Natural killer cell (primary cell): ENCODE results near the gene ETFRF1. TPM values are rescaled to one million over a fixed set of nuclear protein-coding genes. Genes with fewer than 3 reads are reported as not detected.

ENCODE experiments used
- ATAC-seq, 3 donors: fragments of 150-1000 bp in 2 of 3; fragments of 200-7000 bp in 1 of 3; cut with Tn5 transposase; 1 replicate in 1 of 3; 2 replicates in 2 of 3; pipeline ENCODE4 v1.10.0; 2021; ENCODE audit warnings: mild to moderate bottlenecking in 2 of 3, moderate library complexity in 2 of 3
- DNase-seq, 2 donors: peaks; one replicate each; pipeline versions ENCODE4 v3.0.0 to v3.0.0-alpha.2; 2013 to 2021; ENCODE audit warnings: mixed read lengths in 1 of 2
- H3K27ac ChIP-seq: one replicate; pipeline ENCODE4 v1.5.1; 2013; ENCODE audit warnings: mild to moderate bottlenecking, low read length
- H3K27me3 ChIP-seq: one replicate; pipeline ENCODE4 v1.6.1; 2013; ENCODE audit warnings: low read length; ENCODE audit not compliant: control insufficient read depth, insufficient read depth
- H3K36me3 ChIP-seq: one replicate; pipeline ENCODE4 v1.6.1; 2013; ENCODE audit warnings: low read length; ENCODE audit not compliant: control insufficient read depth, insufficient read depth
- H3K4me1 ChIP-seq: one replicate; pipeline ENCODE4 v1.6.1; 2013; ENCODE audit warnings: low read length; ENCODE audit not compliant: control insufficient read depth, insufficient read depth
- H3K4me3 ChIP-seq: one replicate; pipeline ENCODE4 v1.5.1; 2013; ENCODE audit warnings: low read length
- H3K9me3 ChIP-seq: one replicate; pipeline ENCODE4 v1.6.1; 2013; ENCODE audit warnings: low read length; ENCODE audit not compliant: control insufficient read depth, insufficient read depth
- H3K27ac Mint-ChIP-seq, 2 donors: one replicate each; pipeline ENCODE4 v1.8.0; 2022; ENCODE audit warnings: mild to moderate bottlenecking in 2 of 2, mixed read lengths in 2 of 2, moderate library complexity in 1 of 2
- H3K27me3 Mint-ChIP-seq, 2 donors: one replicate each; pipeline ENCODE4 v1.8.0; 2022; ENCODE audit warnings: low read depth in 2 of 2, mixed read lengths in 2 of 2
- H3K36me3 Mint-ChIP-seq: one replicate; pipeline ENCODE4 v1.8.0; 2022; ENCODE audit warnings: mixed read lengths
- H3K4me1 Mint-ChIP-seq, 2 donors: one replicate each; pipeline ENCODE4 v1.8.0; 2022; ENCODE audit warnings: mixed read lengths in 2 of 2
- H3K4me3 Mint-ChIP-seq: one replicate; pipeline ENCODE4 v1.8.0; 2022; ENCODE audit warnings: mild to moderate bottlenecking, moderate library complexity, mixed read lengths
- H3K9me3 Mint-ChIP-seq, 2 donors: one replicate each; pipeline ENCODE4 v1.8.0; 2022; ENCODE audit warnings: mixed read lengths in 2 of 2
- CTCF ChIP-seq: fragments of 200-600 bp; IDR thresholded peaks from one replicate; pipeline ENCODE4 v1.8.0; 2022; ENCODE audit warnings: antibody characterized with exemption
- WGBS: methylation state at CpG from one replicate; pipeline ENCODE4 v1.1.7; 2013; ENCODE audit warnings: missing lambda C conversion rate; ENCODE audit not compliant: insufficient coverage; 5-methylcytosine and 5-hydroxymethylcytosine counted together
- intact Hi-C: fragments of 100-400 bp; cut with micrococcal nuclease; formaldehyde crosslinking; loops from one replicate; pipeline ENCODE4 v1.14.2; 2022
- total RNA-seq, 4 donors: library from RNA; stranded (reverse); fragments of 120-200 nt in 1 of 4; gene quantifications; one replicate each; pipeline versions ENCODE4 v1.2.3 to v1.2.4, GENCODE V29; 2013 to 2022

The ETFRF1 gene
- total RNA-seq, 3 donors from 2014 or later (not counting 1 experiment from before 2014, with no cell fraction given), result 17.5 to 42.8 (median 26.1) TPM

GRCh38 chr12:25249931-25250738, 55.1 kb downstream of the ETFRF1 start:
- DNase-seq (peak; percentile 53 to 71), ATAC-seq (peak; percentile 45 to 57 (median 48))
- H3K36me3 Mint-ChIP-seq, result peaks cover 6% of the 10 kb centered on the region
- intact Hi-C loops, result loop anchor here (2.0 to 10.0 kb wide), 4 partner anchors 53 to 1765 kb away; partner anchors contain the start of genes DNAI7, ETFRF1 and TM7SF3
- peaks cover 28 to 44% of the 10 kb centered on the region in 2 donors for H3K4me1 Mint-ChIP-seq
- WGBS, result 0% methylated on average over 39 of the region's 56 CpGs
- Histone ChIP-seq H3K9me3 (no peaks in the 10 kb centered on the region), H3K4me1 (peaks cover 17% of the 10 kb centered on the region), H3K4me3 (peak overlapping the region; percentile 93), H3K27me3 (no peaks in the 10 kb centered on the region), H3K27ac (peak overlapping the region; percentile 80), H3K36me3 (peaks cover under 1% of the 10 kb centered on the region)
- H3K27ac Mint-ChIP-seq, result peak overlapping the region; percentile 85 to 93
- H3K9me3 Mint-ChIP-seq, result no peaks in the 10 kb centered on the region
- no peaks in the 10 kb centered on the region for H3K27me3 Mint-ChIP-seq
- TF ChIP-seq CTCF, result no peak
- H3K4me3 Mint-ChIP-seq, result peak overlapping the region; percentile 93

- H3K36me3 ChIP-seq, result no peaks in the 10 kb centered on the region
- H3K4me1 Mint-ChIP-seq, result peaks cover 21 to 38% of the 10 kb centered on the region in 2 donors
- peak; percentile 87 to 97 for DNase-seq
- peak within 1 kb of the TSS; percentile 85 to 93 for H3K27ac Mint-ChIP-seq
- intact Hi-C loops, result loop anchor here (1.0 to 5.0 kb wide), 4 partner anchors 10 to 199 kb away; partner anchors contain the start of genes DNAI7 and ETFRF1
- no peaks in the 10 kb centered on the region for H3K27me3 Mint-ChIP-seq
- peak; percentile 86 to 96 (median 87) for ATAC-seq
- no peaks in the 10 kb centered on the region for H3K27me3 ChIP-seq
- no peaks in the 10 kb centered on the region for H3K36me3 Mint-ChIP-seq
- H3K4me3 ChIP-seq, result peak within 1 kb of the TSS; percentile 93
- H3K9me3 ChIP-seq, result no peaks in the 10 kb centered on the region
- no peak for TF ChIP-seq CTCF
- H3K9me3 Mint-ChIP-seq, result no peaks in the 10 kb centered on the region
- H3K27ac ChIP-seq, result peak within 1 kb of the TSS; percentile 80
- WGBS, result under 1% methylated on average over 105 of the region's 105 CpGs
- peak within 1 kb of the TSS; percentile 93 for H3K4me3 Mint-ChIP-seq
- H3K4me1 ChIP-seq, result peaks cover 17% of the 10 kb centered on the region
These were observed 56.0 kb downstream of the ETFRF1 start, which contains the start of gene KRAS for GRCh38 chr12:25250744-25251730. Gene KRAS, minus strand, starts transcription at chr12:25250929.

- ATAC-seq (no peak), DNase-seq (no peak)
- no peaks in the 10 kb centered on the region for H3K27me3 ChIP-seq
- H3K27ac Mint-ChIP-seq, result peak overlapping the region; percentile 85 to 93
- H3K4me3 Mint-ChIP-seq, result peak overlapping the region; percentile 93
- no peaks in the 10 kb centered on the region for H3K27me3 Mint-ChIP-seq
- H3K36me3 Mint-ChIP-seq, result no peaks in the 10 kb centered on the region
- no peaks in the 10 kb centered on the region for H3K36me3 ChIP-seq
- H3K4me1 Mint-ChIP-seq, result peaks cover 17 to 32% of the 10 kb centered on the region in 2 donors
- H3K27ac ChIP-seq, result peak overlapping the region; percentile 49
- intact Hi-C loops, result loop anchor here (1.0 to 5.0 kb wide), 4 partner anchors 10 to 199 kb away; partner anchors contain the start of genes DNAI7 and ETFRF1
- peaks cover 17% of the 10 kb centered on the region for H3K4me1 ChIP-seq
- no peaks in the 10 kb centered on the region for H3K9me3 Mint-ChIP-seq
- no peak for TF ChIP-seq CTCF
- WGBS, result 88% methylated on average over 5 of the region's 6 CpGs
- no peaks in the 10 kb centered on the region for H3K9me3 ChIP-seq
- H3K4me3 ChIP-seq, result peak overlapping the region; percentile 52
These were observed 56.7 kb downstream of the ETFRF1 start for GRCh38 chr12:25251769-25252168.
